Right lobe of liver (tissue), 6 donors: Measurements from ENCODE around the gene RAET1G. TPM values are rescaled to one million over a fixed set of nuclear protein-coding genes. Genes with fewer than 3 reads are reported as not detected.
A peak's percentile ranks its signal among the peaks of the same experiment; 100 is the strongest.

Source experiments
- ATAC-seq, 4 donors: fragments of 200-7000 bp; cut with Tn5 transposase; one replicate each; pipeline ENCODE4 v1.9.1; 2020; ENCODE audit warnings: mild to moderate bottlenecking in 4 of 4, moderate library complexity in 4 of 4
- DNase-seq, 3 donors: peaks; one replicate each; pipeline ENCODE4 v3.0.0-alpha.2; 2020
- H3K27ac ChIP-seq, 3 donors: fragments of 200-600 bp; one replicate each; pipeline ENCODE4 v1.8.0; 2022
- H3K27me3 ChIP-seq, 2 donors: fragments of 200-600 bp; one replicate each; pipeline ENCODE4 v1.8.0; 2022
- H3K36me3 ChIP-seq, 4 donors: fragments of 200-600 bp; sonication (generic) in 1 of 4; one replicate each; pipeline versions ENCODE4 v1.5.1 to v1.8.0; 2017 to 2022; ENCODE audit warnings: control low read depth in 1 of 4
- H3K4me1 ChIP-seq, 4 donors: fragments of 200-600 bp; sonication (generic) in 1 of 4; one replicate each; pipeline versions ENCODE4 v1.5.1 to v1.8.0; 2017 to 2022; ENCODE audit warnings: control low read depth in 1 of 4
- H3K4me3 ChIP-seq, 3 donors: fragments of 200-600 bp; one replicate each; pipeline ENCODE4 v1.8.0; 2022
- H3K9me3 ChIP-seq, 4 donors: fragments of 200-600 bp; sonication (generic) in 1 of 4; one replicate each; pipeline versions ENCODE4 v1.5.1 to v1.8.0; 2017 to 2022; ENCODE audit warnings: control low read depth in 1 of 4
- POLR2A ChIP-seq: fragments of 450-650 bp; IDR thresholded peaks from one replicate; pipeline ENCODE4 v1.6.1; 2017; ENCODE audit warnings: antibody characterized with exemption, mild to moderate bottlenecking
- WGBS: methylation state at CpG from one replicate; pipeline ENCODE4 v1.1.6; 2018; ENCODE audit warnings: low coverage, low lambda C conversion rate; ENCODE audit not compliant: insufficient coverage; ENCODE audit errors: missing lambda C conversion rate; 5-methylcytosine and 5-hydroxymethylcytosine counted together
- intact Hi-C, 2 donors: fragments of 100-400 bp; cut with DNase I; formaldehyde crosslinking; loops; one replicate each; pipeline versions ENCODE4 v1.11.2 to v1.14.1; 2022
- total RNA-seq, 6 experiments: library from RNA; depleted of rRNA in 2 of 6; stranded (reverse); fragments of >200 nt in 2 of 6; fragmentation: NEBNext Ultra II Directional in 3 of 6; extraction: Animal tissue kit (Norgen Biotek cat#: 25700) in 3 of 6; gene quantifications; one replicate each; pipeline versions ENCODE4 v1.1.0 to v1.2.4, GENCODE V29; 2016 to 2023
- TF ChIP-seq, protein P1 (sequence below), 4 donors: fragments of 200-600 bp in 3 of 4; fragments of 450-650 bp in 1 of 4; IDR thresholded peaks; one replicate each; pipeline versions ENCODE4 v1.5.1 to v1.8.0; 2016 to 2022; ENCODE audit warnings: antibody characterized with exemption in 4 of 4, mild to moderate bottlenecking in 2 of 4
- donor health status: DM: no; HTN: yes; CAD: no.
- donor health status: DM: no; HTN: no; CAD: no.
- donor health status: DM: no; HTN: no; CAD: no.
- donor health status: DM: no; HTN: yes; CAD: no.
- donor health status: DM: no; HTN: yes; CAD: no.

The RAET1G gene
- total RNA-seq, 6 experiments from 2014 or later, result not detected

GRCh38 chr6:149888659-149889058, 34.3 kb downstream of the RAET1G start:
- no peaks in the 10 kb centered on the region for H3K9me3 ChIP-seq
- DNase-seq, result no peak
- ATAC-seq, result no peak
- TF ChIP-seq POLR2A, result no peak
- TF ChIP-seq, protein P1, sequence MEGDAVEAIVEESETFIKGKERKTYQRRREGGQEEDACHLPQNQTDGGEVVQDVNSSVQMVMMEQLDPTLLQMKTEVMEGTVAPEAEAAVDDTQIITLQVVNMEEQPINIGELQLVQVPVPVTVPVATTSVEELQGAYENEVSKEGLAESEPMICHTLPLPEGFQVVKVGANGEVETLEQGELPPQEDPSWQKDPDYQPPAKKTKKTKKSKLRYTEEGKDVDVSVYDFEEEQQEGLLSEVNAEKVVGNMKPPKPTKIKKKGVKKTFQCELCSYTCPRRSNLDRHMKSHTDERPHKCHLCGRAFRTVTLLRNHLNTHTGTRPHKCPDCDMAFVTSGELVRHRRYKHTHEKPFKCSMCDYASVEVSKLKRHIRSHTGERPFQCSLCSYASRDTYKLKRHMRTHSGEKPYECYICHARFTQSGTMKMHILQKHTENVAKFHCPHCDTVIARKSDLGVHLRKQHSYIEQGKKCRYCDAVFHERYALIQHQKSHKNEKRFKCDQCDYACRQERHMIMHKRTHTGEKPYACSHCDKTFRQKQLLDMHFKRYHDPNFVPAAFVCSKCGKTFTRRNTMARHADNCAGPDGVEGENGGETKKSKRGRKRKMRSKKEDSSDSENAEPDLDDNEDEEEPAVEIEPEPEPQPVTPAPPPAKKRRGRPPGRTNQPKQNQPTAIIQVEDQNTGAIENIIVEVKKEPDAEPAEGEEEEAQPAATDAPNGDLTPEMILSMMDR (IDR thresholded peaks at IDR 0.05), result no peak
- no peaks in the 10 kb centered on the region for H3K36me3 ChIP-seq
- intact Hi-C loops, result no loop called here
- H3K27ac ChIP-seq, result no peak overlapping the region
- H3K4me3 ChIP-seq, result no peak overlapping the region
- 29% methylated on average over 1 of the region's 1 CpG for WGBS
- H3K4me1 ChIP-seq, result no peaks in the 10 kb centered on the region
- no peaks in the 10 kb centered on the region for H3K27me3 ChIP-seq

DNA sequence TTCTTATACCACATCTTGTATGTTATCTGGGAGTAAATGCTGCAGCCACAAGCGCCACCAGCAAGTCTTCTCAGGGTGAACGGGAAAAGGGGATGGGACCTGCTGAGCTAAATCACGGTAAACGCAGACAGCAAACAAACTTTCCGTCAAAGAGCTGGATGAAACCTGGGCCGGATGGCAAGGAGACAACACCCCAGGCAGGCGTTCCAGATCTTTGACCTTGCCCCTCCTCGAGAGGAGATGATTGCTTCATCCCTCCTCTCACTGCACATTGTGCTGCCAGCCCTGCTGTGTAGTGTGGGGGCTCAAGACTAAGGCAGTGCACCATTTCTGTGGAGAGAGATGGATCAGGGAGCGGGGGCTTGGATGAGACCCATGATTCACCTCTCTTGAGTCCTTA, 34.8 kb downstream of the RAET1G start:
- intact Hi-C loops, result no loop called here
- H3K9me3 ChIP-seq, result no peaks in the 10 kb centered on the region
- TF ChIP-seq, protein P1 (IDR thresholded peaks at IDR 0.05), result no peak
- no peak for TF ChIP-seq POLR2A
- WGBS, result no CpG with 5 or more reads among the region's 9 CpGs
- no peak overlapping the region for H3K4me3 ChIP-seq
- no peak overlapping the region for H3K27ac ChIP-seq
- H3K4me1 ChIP-seq, result no peaks in the 10 kb centered on the region
- ATAC-seq (no peak), DNase-seq (no peak)
- no peaks in the 10 kb centered on the region for H3K27me3 ChIP-seq
- H3K36me3 ChIP-seq, result no peaks in the 10 kb centered on the region

- Histone ChIP-seq H3K4me3 (no peak overlapping the region), H3K27ac (no peak overlapping the region), H3K9me3 (no peaks in the 10 kb centered on the region), H3K4me1 (no peaks in the 10 kb centered on the region), H3K36me3 (no peaks in the 10 kb centered on the region), H3K27me3 (no peaks in the 10 kb centered on the region)
- intact Hi-C loops, result no loop called here
- WGBS, result 68% methylated on average over 2 of the region's 3 CpGs
- ATAC-seq, result peak in 2 of 4 donors; percentile 32 to 84
- TF ChIP-seq, protein P1 (IDR thresholded peaks at IDR 0.05), result no peak
- TF ChIP-seq POLR2A, result no peak
- DNase-seq, result no peak
Measured at GRCh38 chr6:149887343-149887742, 35.6 kb downstream of the RAET1G start.

DNA sequence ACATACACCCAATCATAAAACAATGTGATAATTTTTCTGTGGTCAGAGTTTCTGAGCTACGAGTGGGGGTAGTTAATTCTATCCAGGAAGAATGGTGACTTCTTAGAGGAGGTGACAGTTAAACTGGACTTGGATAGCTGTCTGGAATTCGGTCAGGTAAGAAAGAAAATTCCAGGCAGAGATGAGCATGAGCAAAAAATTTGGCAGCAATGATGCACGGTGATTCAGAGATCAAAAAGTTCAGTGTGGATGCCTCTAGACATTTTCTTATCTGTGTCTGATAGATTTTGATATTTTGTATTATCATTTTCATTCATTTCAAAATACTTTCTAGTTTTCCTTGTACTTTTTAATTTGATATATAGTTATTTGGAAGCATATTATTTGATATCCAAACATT, 37.0 kb downstream of the RAET1G start:
- H3K27me3 ChIP-seq, result no peaks in the 10 kb centered on the region
- no peak for TF ChIP-seq POLR2A
- TF ChIP-seq, protein P1 (IDR thresholded peaks at IDR 0.05), result no peak
- no peaks in the 10 kb centered on the region for H3K4me1 ChIP-seq
- DNase-seq, result no peak
- H3K4me3 ChIP-seq, result no peak overlapping the region
- ATAC-seq, result peak in 1 of 4 donors; percentile 15
- 87% methylated on average over 3 of the region's 3 CpGs for WGBS
- H3K9me3 ChIP-seq, result no peaks in the 10 kb centered on the region
- intact Hi-C loops, result no loop called here
- no peaks in the 10 kb centered on the region for H3K36me3 ChIP-seq
- H3K27ac ChIP-seq, result no peak overlapping the region

GRCh38 chr6:149884617-149885016, 38.3 kb downstream of the RAET1G start:
- 89% methylated on average over 5 of the region's 7 CpGs for whole genome bisulfite sequencing
- Histone ChIP-seq H3K4me3 (no peak overlapping the region), H3K27me3 (no peaks in the 10 kb centered on the region), H3K36me3 (no peaks in the 10 kb centered on the region), H3K27ac (no peak overlapping the region), H3K9me3 (no peaks in the 10 kb centered on the region), H3K4me1 (no peaks in the 10 kb centered on the region)
- intact Hi-C loops, result no loop called here
- TF ChIP-seq, protein P1 (IDR thresholded peaks at IDR 0.05), result no peak
- no peak for TF ChIP-seq POLR2A
- DNase-seq (no peak), ATAC-seq (no peak)
